A673 (cell line): Measurements from ENCODE around the gene CALN1. TPM values are rescaled to one million over a fixed set of nuclear protein-coding genes. Genes with fewer than 3 reads are reported as not detected.
"Not testable (repeated sequence)": the region's sequence is repeated elsewhere in the genome, so short reads cannot be mapped to it uniquely, and the experiment has no call there.

Experiments used
- BruUV-seq: library from RNA; stranded (reverse); fragments of 400-500 nt; replicated peaks from 2 replicates; lab custom pipeline; 2021; lab: Mats Ljungman, UMichigan
- CTCF ChIA-PET: fragments of 300-600 bp; sonication (Branson Sonifier 250); formaldehyde crosslinking; loops from one replicate; lab custom pipeline; 2022; ENCODE audit warnings: antibody characterized with exemption; lab: Charles Lee
- POLR2A ChIA-PET: fragments of 300-600 bp; sonication (Branson Sonifier 250); formaldehyde crosslinking; loops from one replicate; lab custom pipeline; 2022; ENCODE audit warnings: antibody characterized with exemption; ENCODE audit not compliant: low non-redundant PET; lab: Charles Lee
- DNase-seq: peaks from one replicate; pipeline ENCODE4 v3.0.0-alpha.2; 2015; ENCODE audit warnings: low spot score
- H3K27ac ChIP-seq: fragments of 200-600 bp; sonication (generic); 2 replicates; pipeline ENCODE4 v1.5.1; 2016; ENCODE audit warnings: mixed run types, low read depth, mild to moderate bottlenecking, mixed read lengths, antibody characterized with exemption, low read length; ENCODE audit not compliant: poor library complexity, severe bottlenecking
- H3K27me3 ChIP-seq: fragments of 200-600 bp; sonication (generic); replicated peaks from 2 replicates; pipeline ENCODE4 v1.6.1; 2017; ENCODE audit warnings: mixed run types, low read depth, mild to moderate bottlenecking, mixed read lengths, antibody characterized with exemption, low read length; ENCODE audit not compliant: insufficient read depth, poor library complexity
- H3K36me3 ChIP-seq: fragments of 200-600 bp; sonication (generic); 2 replicates; pipeline ENCODE4 v1.6.1; 2016; ENCODE audit warnings: mixed run types, mild to moderate bottlenecking, mixed read lengths, antibody characterized with exemption, low read length; ENCODE audit not compliant: insufficient read depth, poor library complexity, severe bottlenecking
- H3K4me1 ChIP-seq: fragments of 200-600 bp; sonication (generic); 2 replicates; pipeline ENCODE4 v1.6.1; 2017; ENCODE audit warnings: mixed run types, mild to moderate bottlenecking, mixed read lengths, antibody characterized with exemption, low read length; ENCODE audit not compliant: insufficient read depth, poor library complexity, severe bottlenecking
- H3K4me3 ChIP-seq: fragments of 200-600 bp; sonication (generic); 2 replicates; pipeline ENCODE4 v1.5.1; 2016; ENCODE audit warnings: low read depth, mixed run types, mild to moderate bottlenecking, mixed read lengths, low read length; ENCODE audit not compliant: poor library complexity, severe bottlenecking
- H3K9me3 ChIP-seq: fragments of 200-600 bp; sonication (generic); 2 replicates; pipeline ENCODE4 v1.6.1; 2016; ENCODE audit warnings: mixed run types, low read depth, mild to moderate bottlenecking, mixed read lengths, antibody characterized with exemption, low read length; ENCODE audit not compliant: poor library complexity, severe bottlenecking
- CTCF ChIP-seq: fragments of 300-800, 200-600 bp; sonication (generic); conservative IDR thresholded peaks from 2 replicates; pipeline ENCODE4 v1.5.1; 2017; ENCODE audit warnings: low read depth, mild to moderate bottlenecking, antibody characterized with exemption, low read length, moderate library complexity, mixed read lengths
- EZH2 ChIP-seq: fragments of 200-600 bp; sonication (generic); IDR thresholded peaks from 2 replicates; pipeline ENCODE4 v1.6.1; 2017; ENCODE audit warnings: borderline replicate concordance, low read depth, mild to moderate bottlenecking, mixed read lengths, antibody characterized with exemption, low read length; ENCODE audit not compliant: poor library complexity, severe bottlenecking
- intact Hi-C: fragments of 100-400 bp; cut with micrococcal nuclease; formaldehyde crosslinking; loops from one replicate; pipeline ENCODE4 v1.10.0; 2022; ENCODE audit not compliant: unreplicated experiment
- total RNA-seq: library from RNA; stranded (reverse); gene quantifications from 2 replicates; pipeline ENCODE4 v1.2.3, GENCODE V29; 2021

CALN1 gene
- total RNA-seq, 1 experiment from 2014 or later, result not detected

DNA sequence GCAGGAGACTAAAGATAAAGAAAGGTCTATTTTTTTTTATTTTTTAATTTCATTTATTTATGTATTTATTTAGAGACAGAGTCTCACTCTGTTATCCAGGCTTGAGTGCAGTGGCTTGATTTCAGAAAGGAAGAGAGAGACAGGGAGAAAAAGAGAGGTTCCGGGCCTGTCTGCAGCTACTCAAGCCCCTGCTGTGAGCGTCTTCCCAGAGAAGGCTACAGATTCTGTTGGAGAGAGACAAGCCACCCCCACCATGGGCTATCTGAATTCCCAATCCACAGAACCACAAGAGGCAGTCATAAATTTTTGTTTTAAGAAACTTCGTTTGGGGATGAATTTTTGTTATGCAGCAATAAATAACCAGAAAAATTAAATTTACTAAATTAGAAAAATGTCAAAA is 68.1 kb downstream of the CALN1 start:
- ChIA-PET CTCF (no interaction called here), POLR2A (no interaction called here)
- no peak overlapping the region for H3K27ac ChIP-seq
- H3K4me1 ChIP-seq, result no peaks in the 10 kb centered on the region
- TF ChIP-seq EZH2, result no peak
- intact Hi-C loops, result no loop called here
- no peak overlapping the region for H3K4me3 ChIP-seq
- H3K9me3 ChIP-seq, result no peaks in the 10 kb centered on the region
- no TSS peak for BruUV-seq
- no peak for DNase-seq
- peaks cover 4% of the 10 kb centered on the region for H3K27me3 ChIP-seq
- H3K36me3 ChIP-seq, result no peaks in the 10 kb centered on the region

GRCh38 chr7:72343354-72343753 is 68.8 kb downstream of the CALN1 start:
- H3K4me3 ChIP-seq, DNase-seq, POLR2A ChIA-PET, H3K9me3 ChIP-seq, H3K4me1 ChIP-seq, intact Hi-C loops, H3K27me3 ChIP-seq, CTCF ChIA-PET, BruUV-seq, H3K27ac ChIP-seq, H3K36me3 ChIP-seq: not testable (repeated sequence)

- no peaks in the 10 kb centered on the region for H3K36me3 ChIP-seq
- POLR2A ChIA-PET, result no interaction called here
- intact Hi-C loops, result no loop called here
- CTCF ChIA-PET, result no interaction called here
- peaks cover 20% of the 10 kb centered on the region for H3K27me3 ChIP-seq
- TF ChIP-seq CTCF, result no peak
- TF ChIP-seq EZH2, result no peak
- no peak overlapping the region for H3K27ac ChIP-seq
- no TSS peak for BruUV-seq
- no peaks in the 10 kb centered on the region for H3K4me1 ChIP-seq
- no peak overlapping the region for H3K4me3 ChIP-seq
- DNase-seq, result no peak
- no peaks in the 10 kb centered on the region for H3K9me3 ChIP-seq
These were observed 74.6 kb downstream of the CALN1 start for GRCh38 chr7:72337390-72338167.

DNA sequence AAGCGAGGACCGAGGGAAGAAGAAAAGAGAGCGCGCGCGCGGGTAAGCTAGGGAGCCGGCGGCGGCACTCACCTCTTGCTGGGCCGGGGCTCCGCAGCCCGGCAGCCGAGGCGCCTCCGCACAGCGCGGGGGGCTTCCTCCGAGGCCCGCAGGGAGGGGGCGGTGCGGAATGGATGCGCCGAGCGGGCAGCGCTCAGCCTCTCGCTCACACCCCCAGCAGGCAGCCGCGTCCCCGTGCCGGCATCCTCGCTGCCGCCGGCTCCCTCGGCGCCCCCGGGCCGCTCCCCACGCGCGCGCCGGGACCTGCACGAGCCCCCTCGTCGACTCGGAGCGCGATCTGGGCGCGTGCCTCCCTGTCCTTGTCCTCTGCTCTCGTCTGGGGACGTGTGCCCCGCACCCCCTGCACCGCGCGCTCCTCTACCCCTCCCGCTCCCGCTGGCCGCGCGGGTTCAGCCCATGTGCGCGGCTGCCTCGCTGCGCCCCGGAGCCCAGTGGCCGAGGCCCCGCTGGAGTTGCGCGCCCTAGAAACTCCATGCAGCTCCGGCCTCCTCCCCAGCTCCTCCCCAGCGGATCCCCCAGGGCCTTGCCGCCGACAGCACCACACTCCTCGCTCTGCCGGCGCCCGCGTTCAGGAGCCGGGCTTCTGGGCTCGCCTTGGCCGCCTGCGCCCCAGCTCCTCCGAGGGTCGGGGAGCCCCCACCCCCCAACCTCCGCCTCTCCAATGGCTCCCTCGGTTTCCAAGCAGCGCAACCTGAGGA is 75.3 kb downstream of the CALN1 start:
- DNase-seq, result no peak
- H3K4me3 ChIP-seq, result no peak overlapping the region
- no peak overlapping the region for H3K27ac ChIP-seq
- TF ChIP-seq CTCF (no peak), EZH2 (no peak)
- no peaks in the 10 kb centered on the region for H3K4me1 ChIP-seq
- no peaks in the 10 kb centered on the region for H3K36me3 ChIP-seq
- CTCF ChIA-PET, result no interaction called here
- POLR2A ChIA-PET, result no interaction called here
- BruUV-seq, result no TSS peak
- H3K9me3 ChIP-seq, result no peaks in the 10 kb centered on the region
- H3K27me3 ChIP-seq, result peaks cover 20% of the 10 kb centered on the region
- intact Hi-C loops, result no loop called here
